NCI-H128 (cell line): Measurements from ENCODE around the gene TGFBR2.

ENCODE experiments used
- DNase-seq: peaks from one replicate; lab custom pipeline; 2025; ENCODE audit not compliant: unreplicated experiment; lab: John Stamatoyannopoulos, UW

TGFBR2 gene

DNA sequence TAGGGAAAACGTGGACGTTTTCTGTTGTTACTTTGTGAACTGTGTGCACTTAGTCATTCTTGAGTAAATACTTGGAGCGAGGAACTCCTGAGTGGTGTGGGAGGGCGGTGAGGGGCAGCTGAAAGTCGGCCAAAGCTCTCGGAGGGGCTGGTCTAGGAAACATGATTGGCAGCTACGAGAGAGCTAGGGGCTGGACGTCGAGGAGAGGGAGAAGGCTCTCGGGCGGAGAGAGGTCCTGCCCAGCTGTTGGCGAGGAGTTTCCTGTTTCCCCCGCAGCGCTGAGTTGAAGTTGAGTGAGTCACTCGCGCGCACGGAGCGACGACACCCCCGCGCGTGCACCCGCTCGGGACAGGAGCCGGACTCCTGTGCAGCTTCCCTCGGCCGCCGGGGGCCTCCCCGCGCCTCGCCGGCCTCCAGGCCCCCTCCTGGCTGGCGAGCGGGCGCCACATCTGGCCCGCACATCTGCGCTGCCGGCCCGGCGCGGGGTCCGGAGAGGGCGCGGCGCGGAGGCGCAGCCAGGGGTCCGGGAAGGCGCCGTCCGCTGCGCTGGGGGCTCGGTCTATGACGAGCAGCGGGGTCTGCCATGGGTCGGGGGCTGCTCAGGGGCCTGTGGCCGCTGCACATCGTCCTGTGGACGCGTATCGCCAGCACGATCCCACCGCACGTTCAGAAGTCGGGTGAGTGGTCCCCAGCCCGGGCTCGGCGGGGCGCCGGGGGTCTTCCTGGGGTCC lies at the start of gene TGFBR2:
TSS of gene TGFBR2 (plus strand) at position 301 of the 731 bp plus-strand sequence. CDS start at position 584, 283 bp downstream.
- no peak for DNase-seq

DNA sequence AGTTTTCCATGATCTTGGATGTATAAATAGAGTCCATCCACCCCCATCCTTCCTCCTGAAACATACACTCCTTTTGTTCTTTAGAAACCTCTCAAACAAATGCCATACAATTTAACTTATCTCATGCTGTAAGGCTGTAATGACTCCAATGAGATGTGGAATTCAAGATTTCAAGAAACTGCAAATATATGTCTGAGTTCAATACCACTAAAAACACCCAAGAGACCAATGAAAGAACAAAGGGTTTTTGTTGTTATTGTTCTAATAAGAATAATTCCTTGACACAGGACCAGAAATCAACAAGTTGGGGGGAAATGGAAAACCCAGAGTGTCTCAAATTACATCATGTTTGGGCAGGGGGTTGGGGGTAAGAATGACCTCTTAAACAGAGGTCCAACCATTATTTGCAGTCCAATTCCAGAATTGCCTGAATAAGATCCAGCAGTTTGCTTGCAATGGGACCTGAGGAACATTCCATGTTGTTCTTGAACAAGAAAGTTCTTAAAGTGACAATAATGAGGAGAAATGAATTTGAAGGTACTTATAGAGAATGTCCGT lies 48.6 kb upstream of the TGFBR2 start:
- DNase-seq = no peak

GRCh38 chr3:30563956-30564355 lies 42.4 kb upstream of the TGFBR2 start:
- no peak for DNase-seq

DNA sequence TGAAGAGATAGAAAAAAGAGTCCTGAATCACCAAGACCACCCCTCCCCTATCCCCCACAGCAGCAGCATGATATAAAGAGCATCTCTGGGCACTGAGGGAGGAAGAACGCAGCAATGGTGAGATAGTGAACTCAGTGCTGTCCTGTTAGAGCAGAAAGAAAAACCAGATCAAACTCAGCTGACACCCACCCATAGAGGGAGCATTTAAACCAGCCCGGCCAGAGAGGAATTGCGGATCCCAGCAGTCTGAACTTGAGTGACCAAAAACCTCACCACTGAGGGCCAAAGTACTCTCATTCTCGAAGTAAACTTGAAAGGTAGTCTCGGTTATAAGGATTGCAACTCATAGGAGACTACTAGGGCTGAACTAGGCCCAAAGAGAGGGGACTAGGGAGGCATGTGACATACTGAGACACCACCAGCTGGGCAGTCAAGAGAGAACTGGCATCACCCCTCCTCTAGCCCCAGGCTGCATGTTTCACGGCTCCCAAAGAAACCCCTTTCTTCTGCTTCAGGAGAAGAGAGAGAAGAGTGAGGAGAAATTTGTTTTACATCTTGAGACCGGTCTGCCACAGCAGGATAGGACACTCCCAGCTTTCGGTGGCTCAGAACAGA lies 39.2 kb upstream of the TGFBR2 start:
- DNase-seq = no peak

DNA sequence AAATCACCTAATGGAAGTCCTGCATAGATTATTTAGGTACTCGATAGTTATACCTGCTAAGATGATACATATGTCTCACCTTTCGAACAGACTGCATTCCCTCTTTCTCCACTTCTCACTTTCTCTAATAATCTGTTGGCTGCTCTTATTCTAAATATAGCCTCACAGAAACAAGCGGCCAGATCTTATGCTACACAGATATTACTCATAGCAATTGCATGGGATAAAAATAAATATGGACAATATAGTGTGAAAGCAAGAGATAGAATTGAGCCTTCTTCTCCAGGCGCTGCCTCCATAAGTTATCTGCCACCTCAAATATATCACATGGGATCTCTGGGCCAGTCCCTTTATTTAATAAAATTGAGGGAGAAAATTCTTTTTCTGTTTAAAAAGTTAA lies 29.5 kb upstream of the TGFBR2 start:
- no peak for DNase-seq

GRCh38 chr3:30577788-30578187 lies 28.6 kb upstream of the TGFBR2 start:
- DNase-seq = no peak

- DNase-seq = no peak
Observed at GRCh38 chr3:30578479-30578878, 27.9 kb upstream of the TGFBR2 start.

DNA sequence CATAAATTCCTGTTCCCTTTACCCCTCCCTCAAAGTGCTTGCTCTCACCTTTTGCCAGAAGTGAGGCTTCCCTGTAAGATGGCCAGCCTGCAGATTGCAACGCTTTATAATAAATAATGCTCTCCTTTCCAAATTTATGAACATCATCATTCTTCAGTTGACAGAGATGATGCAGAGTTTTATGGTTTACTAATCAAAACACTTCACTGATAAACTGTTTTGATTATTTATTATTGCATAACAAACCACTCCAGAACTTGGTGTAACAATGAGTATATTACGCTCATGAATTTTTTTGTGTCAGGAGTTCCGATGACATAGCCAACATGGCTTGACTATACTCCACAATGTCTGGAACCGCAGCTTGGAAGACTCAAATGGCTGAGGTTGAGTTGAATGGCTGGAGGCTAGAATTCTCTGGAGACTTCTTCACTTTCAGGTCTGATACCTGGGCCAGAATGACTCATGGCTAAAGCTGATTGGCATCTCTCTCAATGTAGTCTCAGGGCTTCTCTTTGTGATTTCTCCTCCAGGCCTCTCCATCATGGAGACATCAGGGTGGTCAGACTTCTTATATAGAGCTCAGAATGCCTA lies 27.3 kb upstream of the TGFBR2 start:
- DNase-seq = no peak

GRCh38 chr3:30581067-30581585 lies 25.3 kb upstream of the TGFBR2 start:
- no peak for DNase-seq

- DNase-seq = no peak
Observed at GRCh38 chr3:30581982-30582381, 24.4 kb upstream of the TGFBR2 start.

DNA sequence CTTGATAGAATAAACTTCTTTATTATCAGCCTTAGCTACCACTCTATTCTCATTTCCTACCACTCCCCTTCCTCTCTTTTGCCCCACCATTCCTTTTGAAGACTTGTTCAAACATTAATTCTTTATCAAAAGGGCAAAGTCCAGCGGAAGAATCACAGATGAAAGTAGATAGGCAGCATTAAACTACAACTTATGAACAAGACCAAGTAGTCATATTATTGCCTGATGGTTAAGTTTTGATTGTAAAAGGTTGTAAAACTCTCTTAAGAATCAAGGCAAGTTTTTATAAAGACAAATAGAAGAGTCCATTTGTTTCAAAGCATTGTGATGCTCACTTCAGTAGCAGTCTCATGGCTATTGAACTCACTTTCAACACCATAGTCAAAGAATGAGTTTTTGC lies 22.4 kb upstream of the TGFBR2 start:
- DNase-seq = no peak

GRCh38 chr3:30585654-30586053 lies 20.7 kb upstream of the TGFBR2 start:
- no peak for DNase-seq

GRCh38 chr3:30586096-30586805 lies 20.1 kb upstream of the TGFBR2 start:
- DNase-seq = no peak

DNA sequence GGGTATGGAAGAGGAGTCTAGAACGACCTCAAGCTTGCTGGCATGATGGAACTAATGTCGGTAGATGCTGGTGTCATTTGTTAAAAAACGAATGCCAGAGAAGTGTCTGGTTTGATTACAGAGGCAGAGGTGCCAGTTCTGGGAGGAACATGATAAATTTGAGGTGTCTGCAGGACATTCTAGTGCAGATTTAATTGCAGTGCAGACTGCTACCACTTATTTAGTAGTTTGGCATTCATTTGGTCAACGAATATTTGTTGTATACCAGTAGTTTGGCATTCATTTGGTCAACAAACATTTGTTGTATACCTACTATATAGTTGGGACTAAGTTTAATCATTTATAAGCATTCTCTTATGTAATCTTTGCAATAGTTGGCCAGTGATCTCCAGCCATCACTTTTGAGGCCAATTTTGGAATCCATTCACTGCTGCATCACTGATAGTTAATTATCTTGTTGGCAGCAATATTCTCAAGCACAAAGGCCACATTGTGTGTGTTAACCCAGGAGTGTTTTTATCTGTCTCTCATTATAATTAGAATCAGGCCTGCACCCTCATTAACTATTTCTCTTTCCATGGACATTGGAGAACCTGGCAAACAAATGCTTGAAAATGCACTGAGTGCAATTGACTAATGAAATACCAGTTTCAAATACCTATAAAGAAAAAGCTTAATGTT lies 19.5 kb upstream of the TGFBR2 start:
- no peak for DNase-seq

GRCh38 chr3:30587904-30588303 lies 18.5 kb upstream of the TGFBR2 start:
- DNase-seq = no peak

DNA sequence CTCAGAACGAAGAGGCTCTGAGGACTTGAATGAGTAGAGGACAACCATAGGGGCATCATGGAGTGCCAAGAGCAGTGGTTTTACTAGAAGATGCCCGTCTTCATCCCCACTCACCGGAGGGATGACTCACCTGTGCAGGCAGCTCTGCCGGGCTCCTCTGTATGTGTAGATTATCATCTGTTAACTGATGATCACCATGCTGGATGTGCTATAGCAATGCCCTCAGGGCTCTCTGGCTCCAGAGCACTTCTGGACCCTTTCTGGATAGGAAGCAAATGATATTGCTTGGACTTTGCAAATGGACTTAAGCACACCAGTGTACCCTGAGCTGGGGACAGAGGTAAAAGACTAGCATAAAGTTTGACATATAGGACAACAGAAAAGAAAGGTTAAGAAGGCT lies 10.2 kb upstream of the TGFBR2 start:
- DNase-seq = no peak

DNA sequence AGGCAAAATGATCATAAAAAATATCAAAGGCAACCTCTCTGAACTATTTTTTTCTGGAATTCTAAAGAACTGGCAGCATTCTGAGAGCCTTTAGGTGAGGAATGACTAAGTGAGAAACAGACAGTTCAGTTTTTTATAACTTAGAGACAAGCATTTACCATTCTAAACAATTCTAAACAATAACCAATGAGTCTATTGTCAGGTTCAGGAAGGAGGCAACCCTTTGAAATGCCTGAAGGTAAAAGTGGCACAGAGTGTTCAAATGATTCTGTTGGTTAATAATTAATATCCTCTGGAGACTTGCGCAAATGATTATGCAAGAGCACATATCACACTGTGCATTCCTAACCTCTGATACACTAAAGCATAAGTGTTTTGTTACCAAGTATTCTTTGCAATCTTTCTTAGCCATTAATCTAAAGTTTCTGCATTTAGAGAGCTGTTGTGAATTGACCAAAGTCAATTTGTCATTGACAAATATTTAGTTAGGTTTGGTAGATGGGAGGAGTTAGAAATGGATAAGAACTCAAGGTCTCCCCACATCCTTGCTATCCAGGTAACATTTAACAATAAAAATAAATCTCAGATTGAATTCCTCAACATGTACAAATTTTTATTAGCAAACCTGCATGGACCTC lies 9.2 kb upstream of the TGFBR2 start:
- DNase-seq = no peak

GRCh38 chr3:30597769-30598134 lies 8.6 kb upstream of the TGFBR2 start:
- DNase-seq = no peak

- DNase-seq = no peak
Observed at GRCh38 chr3:30598668-30599545, 7.5 kb upstream of the TGFBR2 start.
